GM12878 (cell line): ENCODE measurements around the gene MAPKAPK3. TPM values are rescaled to one million over a fixed set of nuclear protein-coding genes. Genes with fewer than 3 reads are reported as not detected.

Experiments used
- ATAC-seq: fragments of 200-7000 bp; cut with Tn5 transposase; 3 replicates; pipeline ENCODE4 v1.9.1; 2020; ENCODE audit warnings: mild to moderate bottlenecking, moderate library complexity
- BruUV-seq: library from RNA; stranded (reverse); fragments of 400-500 nt; replicated peaks from 2 replicates; lab custom pipeline; 2021; lab: Mats Ljungman, UMichigan
- CTCF ChIA-PET: fragments of 300-600 bp; sonication (Branson Sonifier 250); formaldehyde crosslinking; extraction: SDS; loops from one replicate; lab custom pipeline; 2021; ENCODE audit warnings: inconsistent platforms; lab: Yijun Ruan, JAX
- POLR2A ChIA-PET: fragments of 350-600 bp; formaldehyde crosslinking; extraction: SDS; loops from one replicate; lab custom pipeline; 2021; ENCODE audit warnings: inconsistent platforms; lab: Charles Lee
- RAD21 ChIA-PET: fragments of 300-600 bp; sonication (Branson Sonifier 250); formaldehyde crosslinking; loops from one replicate; lab custom pipeline; 2023; ENCODE audit warnings: antibody characterized with exemption; ENCODE audit not compliant: unreplicated experiment; lab: Charles Lee
- SMC1A ChIA-PET: fragments of 300-600 bp; sonication (Branson Sonifier 250); formaldehyde crosslinking; loops from one replicate; lab custom pipeline; 2023; ENCODE audit not compliant: unreplicated experiment, uncharacterized antibody; lab: Charles Lee
- DNase-seq: peaks from one replicate; pipeline ENCODE4 v3.0.0-alpha.2; 2011; ENCODE audit warnings: low read depth, low spot score
- FAIRE-seq: peaks from 3 replicates; lab custom pipeline; 2011; peaks lifted over from hg19 to GRCh38; lab: Jason Lieb, UNC
- H2AFZ ChIP-seq: 2 replicates; pipeline ENCODE4 v1.6.0; 2011; ENCODE audit warnings: low read depth, low read length, control low read depth; ENCODE audit not compliant: control insufficient read depth
- H3K27ac ChIP-seq: 2 replicates; pipeline ENCODE4 v1.5.1; 2011; ENCODE audit warnings: control low read depth; ENCODE audit not compliant: control insufficient read depth, insufficient read depth
- H3K27me3 ChIP-seq, 2 experiments: replicated peaks in 1 of 2; 2 replicates each; pipeline versions ENCODE4 v1.6.0 to v1.6.1; 2011; ENCODE audit warnings: low read length in 1 of 2; ENCODE audit not compliant: control insufficient read depth in 2 of 2, insufficient read depth in 2 of 2
- H3K36me3 ChIP-seq, 2 experiments: 2 replicates each; pipeline ENCODE4 v1.5.1; 2011; ENCODE audit warnings: low read length in 1 of 2; ENCODE audit not compliant: control insufficient read depth in 2 of 2, insufficient read depth in 2 of 2
- H3K4me1 ChIP-seq: 2 replicates; pipeline ENCODE4 v1.6.1; 2011; ENCODE audit warnings: mild to moderate bottlenecking, low read length, moderate library complexity, mixed read lengths; ENCODE audit not compliant: control insufficient read depth, insufficient read depth
- H3K4me2 ChIP-seq: 2 replicates; pipeline ENCODE4 v1.6.0; 2011; ENCODE audit warnings: control low read depth; ENCODE audit not compliant: control insufficient read depth, insufficient read depth
- H3K4me3 ChIP-seq: fragments of 200-600 bp; sonication (generic); 2 replicates; pipeline ENCODE4 v1.5.1; 2016
- H3K79me2 ChIP-seq: 2 replicates; pipeline ENCODE4 v1.6.0; 2011; ENCODE audit warnings: low read length; ENCODE audit not compliant: control insufficient read depth, insufficient read depth
- H3K9ac ChIP-seq: 2 replicates; pipeline ENCODE4 v1.8.0; 2011; ENCODE audit warnings: low read length, control low read depth, mixed read lengths; ENCODE audit not compliant: control insufficient read depth, insufficient read depth
- H3K9me3 ChIP-seq: replicated peaks from 3 replicates; pipeline ENCODE4 v1.5.1; 2011; ENCODE audit warnings: mild to moderate bottlenecking, low read length; ENCODE audit not compliant: control insufficient read depth, insufficient read depth
- H4K20me1 ChIP-seq: 2 replicates; pipeline ENCODE4 v1.6.0; 2011; ENCODE audit not compliant: control insufficient read depth, insufficient read depth
- JUND ChIP-seq: IDR thresholded peaks from 2 replicates; pipeline ENCODE4 v1.6.1; 2012; ENCODE audit warnings: low read depth, mild to moderate bottlenecking, low read length, improper control_type of control experiment, moderate library complexity
- NBN ChIP-seq: fragments of 450-650 bp; IDR thresholded peaks from 2 replicates; pipeline ENCODE4 v1.6.1; 2016
- TAF1 ChIP-seq: IDR thresholded peaks from 2 replicates; pipeline ENCODE4 v1.6.1; 2011; ENCODE audit warnings: mild to moderate bottlenecking, low read depth, low read length, borderline replicate concordance
- WGBS: methylation state at CpG from one replicate; pipeline ENCODE4 v1.1.6; 2016; ENCODE audit warnings: low lambda C conversion rate; ENCODE audit not compliant: insufficient replicate concordance, insufficient coverage; ENCODE audit errors: missing lambda C conversion rate; 5-methylcytosine and 5-hydroxymethylcytosine counted together
- in situ Hi-C: fragments of 300-500 bp; cut with MboI; formaldehyde crosslinking; loops from 9 replicates; pipeline ENCODE4 v1.14.3; 2018; ENCODE audit warnings: mixed read lengths
- intact Hi-C: fragments of 100-400 bp; cut with micrococcal nuclease; formaldehyde crosslinking; loops from one replicate; pipeline ENCODE4 v1.14.2; 2022; ENCODE audit not compliant: unreplicated experiment
- polyA plus RNA-seq, 11 experiments: library from polyadenylated mRNA; depleted of rRNA in 4 of 11; unstranded in 6 of 11; stranded (reverse) in 5 of 11; fragments of >200 nt; fragmentation: Nextera tagmentation in 4 of 11; fragmentation: Illumina TruSeq in 1 of 11; extraction: Ambion mirVana in 4 of 11; extraction: Trizol in 1 of 11; gene quantifications; 1 replicate in 1 of 11; 2 replicates in 10 of 11; pipeline versions ENCODE4 v1.2.1 to v1.2.3, GENCODE V29; 2011 to 2016; ENCODE audit warnings: inconsistent platforms in 2 of 11, missing spikeins in 2 of 11, low read depth in 1 of 11
- total RNA-seq, 4 experiments: library from RNA; depleted of rRNA in 3 of 4; stranded (reverse); fragments of >200 nt in 3 of 4; fragmentation: Illumina TruSeq in 1 of 4; extraction: Trizol in 1 of 4; gene quantifications; 2 replicates each; pipeline versions ENCODE4 v1.2.1 to v1.2.3, GENCODE V29; 2013 to 2021
- TF ChIP-seq, protein P1 (sequence below), 3 experiments: IDR thresholded peaks in 2 of 3; conservative IDR thresholded peaks in 1 of 3; 2 replicates each; pipeline ENCODE4 v1.5.1; 2011; ENCODE audit warnings: low read depth in 3 of 3, low read length in 3 of 3, mild to moderate bottlenecking in 3 of 3, control low read depth in 2 of 3, moderate library complexity in 2 of 3, inconsistent platforms in 1 of 3, mixed read lengths in 1 of 3; ENCODE audit not compliant: control insufficient read depth in 2 of 3, insufficient read depth in 1 of 3; ENCODE audit errors: extremely low read depth in 1 of 3
- TF ChIP-seq, protein P2 (sequence below): fragments of 450-650 bp; IDR thresholded peaks from 2 replicates; pipeline ENCODE4 v1.6.1; 2017; ENCODE audit warnings: mild to moderate bottlenecking, moderate library complexity
- TF ChIP-seq, protein P3 (sequence below): fragments of 450-650 bp; formaldehyde crosslinking; IDR thresholded peaks from 2 replicates; pipeline ENCODE4 v1.5.0; 2022; ENCODE audit warnings: mild to moderate bottlenecking, missing genetic modification characterization
- TF ChIP-seq, protein P4 (sequence below): fragments of 450-650 bp; IDR thresholded peaks from 2 replicates; pipeline ENCODE4 v1.6.1; 2017; ENCODE audit warnings: borderline replicate concordance

Gene MAPKAPK3
- total and polyA plus RNA-seq, 10 of the 15 experiments (the other 5 are each of a cell fraction or from before 2014, with no cell fraction given) = 7.9 to 66.0 (median 39.0) TPM

DNA sequence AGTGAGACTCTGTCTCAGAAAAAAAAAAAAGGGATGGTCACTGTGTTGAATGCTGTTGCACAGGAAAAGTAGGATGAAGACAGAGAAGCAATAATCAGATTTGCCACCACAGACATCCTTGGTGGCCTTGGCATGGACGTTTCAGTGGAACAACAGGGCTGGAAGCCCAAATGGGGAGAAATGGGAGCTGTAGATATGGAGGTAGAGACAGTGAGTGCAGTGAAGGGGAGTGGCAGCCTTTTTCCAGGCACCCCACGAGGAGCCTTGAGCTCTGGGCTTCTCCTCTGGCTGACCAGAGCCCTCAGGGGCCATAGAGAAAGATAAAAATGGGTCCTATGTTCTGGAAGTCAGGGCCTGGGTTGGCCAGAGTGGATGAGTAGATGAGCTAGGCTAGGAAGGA lies 45.5 kb downstream of the MAPKAPK3 start:
- POLR2A ChIA-PET = no interaction called here

More for the DNA sequence above, 45.5 kb downstream of the MAPKAPK3 start:
- H3K9ac ChIP-seq = no peak overlapping the region
- no peak overlapping the region for H2AFZ ChIP-seq
- H3K4me1 ChIP-seq = no peaks in the 10 kb centered on the region
- SMC1A ChIA-PET = no interaction called here
- ATAC-seq = no peak
- in situ Hi-C loops = no loop called here
- TF ChIP-seq, protein P1, sequence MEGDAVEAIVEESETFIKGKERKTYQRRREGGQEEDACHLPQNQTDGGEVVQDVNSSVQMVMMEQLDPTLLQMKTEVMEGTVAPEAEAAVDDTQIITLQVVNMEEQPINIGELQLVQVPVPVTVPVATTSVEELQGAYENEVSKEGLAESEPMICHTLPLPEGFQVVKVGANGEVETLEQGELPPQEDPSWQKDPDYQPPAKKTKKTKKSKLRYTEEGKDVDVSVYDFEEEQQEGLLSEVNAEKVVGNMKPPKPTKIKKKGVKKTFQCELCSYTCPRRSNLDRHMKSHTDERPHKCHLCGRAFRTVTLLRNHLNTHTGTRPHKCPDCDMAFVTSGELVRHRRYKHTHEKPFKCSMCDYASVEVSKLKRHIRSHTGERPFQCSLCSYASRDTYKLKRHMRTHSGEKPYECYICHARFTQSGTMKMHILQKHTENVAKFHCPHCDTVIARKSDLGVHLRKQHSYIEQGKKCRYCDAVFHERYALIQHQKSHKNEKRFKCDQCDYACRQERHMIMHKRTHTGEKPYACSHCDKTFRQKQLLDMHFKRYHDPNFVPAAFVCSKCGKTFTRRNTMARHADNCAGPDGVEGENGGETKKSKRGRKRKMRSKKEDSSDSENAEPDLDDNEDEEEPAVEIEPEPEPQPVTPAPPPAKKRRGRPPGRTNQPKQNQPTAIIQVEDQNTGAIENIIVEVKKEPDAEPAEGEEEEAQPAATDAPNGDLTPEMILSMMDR (IDR thresholded peaks at IDR 0.05 in 2 of 3, conservative IDR thresholded peaks at IDR 0.05 in 1 of 3; ENCODE audit: control insufficient read depth in 2 of 3, extremely low read depth in 1 of 3, insufficient read depth in 1 of 3, low read depth in 3 of 3, low read length in 3 of 3) = no peak
- no peak for TF ChIP-seq JUND
- TF ChIP-seq, protein P2, sequence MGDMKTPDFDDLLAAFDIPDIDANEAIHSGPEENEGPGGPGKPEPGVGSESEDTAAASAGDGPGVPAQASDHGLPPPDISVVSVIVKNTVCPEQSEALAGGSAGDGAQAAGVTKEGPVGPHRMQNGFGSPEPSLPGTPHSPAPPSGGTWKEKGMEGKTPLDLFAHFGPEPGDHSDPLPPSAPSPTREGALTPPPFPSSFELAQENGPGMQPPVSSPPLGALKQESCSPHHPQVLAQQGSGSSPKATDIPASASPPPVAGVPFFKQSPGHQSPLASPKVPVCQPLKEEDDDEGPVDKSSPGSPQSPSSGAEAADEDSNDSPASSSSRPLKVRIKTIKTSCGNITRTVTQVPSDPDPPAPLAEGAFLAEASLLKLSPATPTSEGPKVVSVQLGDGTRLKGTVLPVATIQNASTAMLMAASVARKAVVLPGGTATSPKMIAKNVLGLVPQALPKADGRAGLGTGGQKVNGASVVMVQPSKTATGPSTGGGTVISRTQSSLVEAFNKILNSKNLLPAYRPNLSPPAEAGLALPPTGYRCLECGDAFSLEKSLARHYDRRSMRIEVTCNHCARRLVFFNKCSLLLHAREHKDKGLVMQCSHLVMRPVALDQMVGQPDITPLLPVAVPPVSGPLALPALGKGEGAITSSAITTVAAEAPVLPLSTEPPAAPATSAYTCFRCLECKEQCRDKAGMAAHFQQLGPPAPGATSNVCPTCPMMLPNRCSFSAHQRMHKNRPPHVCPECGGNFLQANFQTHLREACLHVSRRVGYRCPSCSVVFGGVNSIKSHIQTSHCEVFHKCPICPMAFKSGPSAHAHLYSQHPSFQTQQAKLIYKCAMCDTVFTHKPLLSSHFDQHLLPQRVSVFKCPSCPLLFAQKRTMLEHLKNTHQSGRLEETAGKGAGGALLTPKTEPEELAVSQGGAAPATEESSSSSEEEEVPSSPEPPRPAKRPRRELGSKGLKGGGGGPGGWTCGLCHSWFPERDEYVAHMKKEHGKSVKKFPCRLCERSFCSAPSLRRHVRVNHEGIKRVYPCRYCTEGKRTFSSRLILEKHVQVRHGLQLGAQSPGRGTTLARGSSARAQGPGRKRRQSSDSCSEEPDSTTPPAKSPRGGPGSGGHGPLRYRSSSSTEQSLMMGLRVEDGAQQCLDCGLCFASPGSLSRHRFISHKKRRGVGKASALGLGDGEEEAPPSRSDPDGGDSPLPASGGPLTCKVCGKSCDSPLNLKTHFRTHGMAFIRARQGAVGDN = no peak
- TF ChIP-seq NBN = no peak
- TF ChIP-seq, protein P3, sequence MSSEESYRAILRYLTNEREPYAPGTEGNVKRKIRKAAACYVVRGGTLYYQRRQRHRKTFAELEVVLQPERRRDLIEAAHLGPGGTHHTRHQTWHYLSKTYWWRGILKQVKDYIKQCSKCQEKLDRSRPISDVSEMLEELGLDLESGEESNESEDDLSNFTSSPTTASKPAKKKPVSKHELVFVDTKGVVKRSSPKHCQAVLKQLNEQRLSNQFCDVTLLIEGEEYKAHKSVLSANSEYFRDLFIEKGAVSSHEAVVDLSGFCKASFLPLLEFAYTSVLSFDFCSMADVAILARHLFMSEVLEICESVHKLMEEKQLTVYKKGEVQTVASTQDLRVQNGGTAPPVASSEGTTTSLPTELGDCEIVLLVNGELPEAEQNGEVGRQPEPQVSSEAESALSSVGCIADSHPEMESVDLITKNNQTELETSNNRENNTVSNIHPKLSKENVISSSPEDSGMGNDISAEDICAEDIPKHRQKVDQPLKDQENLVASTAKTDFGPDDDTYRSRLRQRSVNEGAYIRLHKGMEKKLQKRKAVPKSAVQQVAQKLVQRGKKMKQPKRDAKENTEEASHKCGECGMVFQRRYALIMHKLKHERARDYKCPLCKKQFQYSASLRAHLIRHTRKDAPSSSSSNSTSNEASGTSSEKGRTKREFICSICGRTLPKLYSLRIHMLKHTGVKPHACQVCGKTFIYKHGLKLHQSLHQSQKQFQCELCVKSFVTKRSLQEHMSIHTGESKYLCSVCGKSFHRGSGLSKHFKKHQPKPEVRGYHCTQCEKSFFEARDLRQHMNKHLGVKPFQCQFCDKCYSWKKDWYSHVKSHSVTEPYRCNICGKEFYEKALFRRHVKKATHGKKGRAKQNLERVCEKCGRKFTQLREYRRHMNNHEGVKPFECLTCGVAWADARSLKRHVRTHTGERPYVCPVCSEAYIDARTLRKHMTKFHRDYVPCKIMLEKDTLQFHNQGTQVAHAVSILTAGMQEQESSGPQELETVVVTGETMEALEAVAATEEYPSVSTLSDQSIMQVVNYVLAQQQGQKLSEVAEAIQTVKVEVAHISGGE (CRISPR knock-in tag) = no peak
- TF ChIP-seq, protein P4, sequence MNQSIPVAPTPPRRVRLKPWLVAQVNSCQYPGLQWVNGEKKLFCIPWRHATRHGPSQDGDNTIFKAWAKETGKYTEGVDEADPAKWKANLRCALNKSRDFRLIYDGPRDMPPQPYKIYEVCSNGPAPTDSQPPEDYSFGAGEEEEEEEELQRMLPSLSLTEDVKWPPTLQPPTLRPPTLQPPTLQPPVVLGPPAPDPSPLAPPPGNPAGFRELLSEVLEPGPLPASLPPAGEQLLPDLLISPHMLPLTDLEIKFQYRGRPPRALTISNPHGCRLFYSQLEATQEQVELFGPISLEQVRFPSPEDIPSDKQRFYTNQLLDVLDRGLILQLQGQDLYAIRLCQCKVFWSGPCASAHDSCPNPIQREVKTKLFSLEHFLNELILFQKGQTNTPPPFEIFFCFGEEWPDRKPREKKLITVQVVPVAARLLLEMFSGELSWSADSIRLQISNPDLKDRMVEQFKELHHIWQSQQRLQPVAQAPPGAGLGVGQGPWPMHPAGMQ = no peak
- no peak for TF ChIP-seq TAF1
- TF ChIP-seq, all 136 proteins: peak for 0
- Histone ChIP-seq H4K20me1 (no peaks in the 10 kb centered on the region), H3K4me3 (no peak overlapping the region), H3K9me3 (no peaks in the 10 kb centered on the region), H3K27me3 (peaks cover 0 to 3% of the 10 kb centered on the region in 2 experiments; a peak in 3 of 4 replicates), H3K79me2 (no peaks in the 10 kb centered on the region), H3K27ac (no peak overlapping the region), H3K4me2 (no peak overlapping the region), H3K36me3 (no peaks in the 10 kb centered on the region)
- RAD21 ChIA-PET = no interaction called here
- DNase-seq = no peak
- intact Hi-C loops = no loop called here
- no peak for FAIRE-seq
- CTCF ChIA-PET = interaction anchor here (1.3 kb wide), 1 partner anchor 9 kb away, joined by 3 read pairs; no protein-coding TSS in a partner anchor
- WGBS = 0% methylated on average over 2 of the region's 2 CpGs
- BruUV-seq = no TSS peak
